Kidney epithelial cell (primary cell): ENCODE results near the gene TTLL12. TPM values are rescaled to one million over a fixed set of nuclear protein-coding genes. Genes with fewer than 3 reads are reported as not detected.

Source experiments
- DNase-seq: peaks from one replicate; pipeline ENCODE4 v3.0.0-alpha.2; 2010; ENCODE audit warnings: low read depth
- H3K27me3 ChIP-seq: 2 replicates; pipeline ENCODE4 v1.6.0; 2011; ENCODE audit warnings: low read length; ENCODE audit not compliant: control insufficient read depth, insufficient read depth
- H3K36me3 ChIP-seq: 2 replicates; pipeline ENCODE4 v1.5.1; 2011; ENCODE audit warnings: low read length; ENCODE audit not compliant: control insufficient read depth, insufficient read depth
- H3K4me3 ChIP-seq: 2 replicates; pipeline ENCODE4 v1.5.1; 2011; ENCODE audit warnings: low read depth, mild to moderate bottlenecking, control low read depth, low read length
- CTCF ChIP-seq: IDR thresholded peaks from 2 replicates; pipeline ENCODE4 v1.5.1; 2011; ENCODE audit warnings: mild to moderate bottlenecking, moderate library complexity, low read length, control low read depth, inconsistent platforms; ENCODE audit not compliant: insufficient read depth, poor library complexity, severe bottlenecking
- total RNA-seq: library from RNA; depleted of rRNA; stranded (reverse); fragments of >200 nt; gene quantifications from 2 replicates; pipeline ENCODE4 v1.2.3, GENCODE V29; 2015

The TTLL12 gene
- total RNA-seq, 1 donor from 2014 or later: 46.2 TPM

GRCh38 chr22:43226377-43227238 is 39.7 kb upstream of the TTLL12 start:
- TF ChIP-seq CTCF: no peak
- H3K4me3 ChIP-seq: no peak overlapping the region
- H3K27me3 ChIP-seq: peaks cover 14% of the 10 kb centered on the region
- no peak for DNase-seq
- no peaks in the 10 kb centered on the region for H3K36me3 ChIP-seq

GRCh38 chr22:43225609-43226008 is 38.7 kb upstream of the TTLL12 start:
- DNase-seq: no peak
- Histone ChIP-seq H3K36me3 (no peaks in the 10 kb centered on the region), H3K4me3 (no peak overlapping the region), H3K27me3 (peaks cover 14% of the 10 kb centered on the region)
- no peak for TF ChIP-seq CTCF

- Histone ChIP-seq H3K27me3 (peaks cover 15% of the 10 kb centered on the region), H3K36me3 (no peaks in the 10 kb centered on the region), H3K4me3 (no peak overlapping the region)
- TF ChIP-seq CTCF: no peak
- no peak for DNase-seq
These were observed 36.1 kb upstream of the TTLL12 start for GRCh38 chr22:43222987-43223386.

- peaks cover 12% of the 10 kb centered on the region for H3K27me3 ChIP-seq
- TF ChIP-seq CTCF: no peak
- no peaks in the 10 kb centered on the region for H3K36me3 ChIP-seq
- no peak overlapping the region for H3K4me3 ChIP-seq
- no peak for DNase-seq
These were observed 35.3 kb upstream of the TTLL12 start for GRCh38 chr22:43222262-43222661.

- no peak for TF ChIP-seq CTCF
- Histone ChIP-seq H3K27me3 (peaks cover 5% of the 10 kb centered on the region), H3K4me3 (no peak overlapping the region), H3K36me3 (no peaks in the 10 kb centered on the region)
- DNase-seq: no peak
These were observed 33.9 kb upstream of the TTLL12 start for GRCh38 chr22:43220625-43221380.

- no peak for TF ChIP-seq CTCF
- H3K27me3 ChIP-seq: peaks cover 5% of the 10 kb centered on the region
These were observed 31.9 kb upstream of the TTLL12 start for GRCh38 chr22:43218786-43219185.

More at GRCh38 chr22:43218786-43219185, 31.9 kb upstream of the TTLL12 start:
- no peak for DNase-seq
- Histone ChIP-seq H3K4me3 (no peak overlapping the region), H3K36me3 (no peaks in the 10 kb centered on the region)
